Mesendoderm (in vitro differentiated cells): ENCODE results near the gene SNCA.

Experiments used
- DNase-seq: peaks from one replicate; pipeline ENCODE4 v3.0.0; 2013
- H2AK5ac ChIP-seq: 2 replicates; pipeline ENCODE4 v1.6.1; 2013; ENCODE audit warnings: low read length, inconsistent platforms
- H2BK120ac ChIP-seq: 2 replicates; pipeline ENCODE4 v1.6.1; 2013; ENCODE audit warnings: low read depth, mild to moderate bottlenecking, low read length, moderate library complexity, mixed read lengths
- H2BK15ac ChIP-seq: replicated peaks from 2 replicates; pipeline ENCODE4 v1.6.1; 2013; ENCODE audit warnings: low read depth, mild to moderate bottlenecking, moderate library complexity
- H2BK5ac ChIP-seq: 2 replicates; pipeline ENCODE4 v1.6.1; 2013; ENCODE audit warnings: low read length, inconsistent platforms
- H3K18ac ChIP-seq: 2 replicates; pipeline ENCODE4 v1.6.1; 2013; ENCODE audit warnings: mild to moderate bottlenecking, low read length, mixed read lengths
- H3K23ac ChIP-seq: one replicate; pipeline ENCODE4 v1.6.1; 2013; ENCODE audit warnings: low read length
- H3K27ac ChIP-seq: 2 replicates; pipeline ENCODE4 v1.5.1; 2013; ENCODE audit warnings: low read depth, mild to moderate bottlenecking, inconsistent platforms, low read length, moderate library complexity
- H3K27me3 ChIP-seq: 2 replicates; pipeline ENCODE4 v1.6.1; 2013; ENCODE audit warnings: low read length, control low read depth, mild to moderate bottlenecking, inconsistent platforms; ENCODE audit not compliant: insufficient read depth, poor library complexity
- H3K36me3 ChIP-seq: 2 replicates; pipeline ENCODE4 v1.6.1; 2013; ENCODE audit warnings: low read length, inconsistent platforms; ENCODE audit not compliant: control insufficient read depth, insufficient read depth
- H3K4ac ChIP-seq: one replicate; pipeline ENCODE4 v1.6.1; 2013; ENCODE audit warnings: low read depth, mild to moderate bottlenecking, low read length, moderate library complexity
- H3K4me1 ChIP-seq: 2 replicates; pipeline ENCODE4 v1.6.1; 2013; ENCODE audit warnings: low read depth, low read length, inconsistent platforms; ENCODE audit not compliant: control insufficient read depth
- H3K4me2 ChIP-seq: 2 replicates; pipeline ENCODE4 v1.6.1; 2013; ENCODE audit warnings: low read length
- H3K4me3 ChIP-seq: 2 replicates; pipeline ENCODE4 v1.5.1; 2013; ENCODE audit warnings: mild to moderate bottlenecking, low read length
- H3K56ac ChIP-seq: one replicate; pipeline ENCODE4 v1.6.1; 2013; ENCODE audit warnings: low read length
- H3K79me1 ChIP-seq: 2 replicates; pipeline ENCODE4 v1.6.1; 2013; ENCODE audit warnings: low read length, inconsistent platforms
- H3K79me2 ChIP-seq: 2 replicates; pipeline ENCODE4 v1.6.1; 2013; ENCODE audit warnings: mild to moderate bottlenecking, low read length; ENCODE audit not compliant: control insufficient read depth, insufficient read depth
- H3K9ac ChIP-seq: 2 replicates; pipeline ENCODE4 v1.6.1; 2013; ENCODE audit warnings: low read length, inconsistent platforms
- H4K5ac ChIP-seq: one replicate; pipeline ENCODE4 v1.6.1; 2013; ENCODE audit warnings: low read length
- H4K8ac ChIP-seq: one replicate; pipeline ENCODE4 v1.6.1; 2013; ENCODE audit warnings: low read depth, mild to moderate bottlenecking, control low read depth, low read length, moderate library complexity
- WGBS: extraction: QIAGEN DNeasy Blood & Tissue Kit; methylation state at CpG from one replicate; pipeline ENCODE4 v1.1.7; 2013; ENCODE audit warnings: low lambda C conversion rate, missing lambda C conversion rate; ENCODE audit not compliant: insufficient coverage; ENCODE audit errors: extremely low coverage; 5-methylcytosine and 5-hydroxymethylcytosine counted together

The SNCA gene

GRCh38 chr4:89700766-89701423 is 136.1 kb downstream of the SNCA start:
- Histone ChIP-seq H2BK120ac (no peak overlapping the region), H3K56ac (no peak overlapping the region), H2AK5ac (no peak overlapping the region), H3K4ac (no peak overlapping the region), H3K79me2 (no peaks in the 10 kb centered on the region), H3K9ac (no peak overlapping the region), H3K27ac (no peak overlapping the region), H3K36me3 (no peaks in the 10 kb centered on the region), H3K4me3 (no peak overlapping the region), H3K4me1 (no peaks in the 10 kb centered on the region), H3K27me3 (no peaks in the 10 kb centered on the region), H3K18ac (no peak overlapping the region), H4K5ac (no peak overlapping the region), H2BK15ac (no peak overlapping the region), H3K4me2 (no peak overlapping the region), H3K23ac (no peak overlapping the region), H4K8ac (no peak overlapping the region), H2BK5ac (no peak overlapping the region), H3K79me1 (no peaks in the 10 kb centered on the region)
- DNase-seq = no peak
- WGBS = no CpG with 5 or more reads among the region's 1 CpG

DNA sequence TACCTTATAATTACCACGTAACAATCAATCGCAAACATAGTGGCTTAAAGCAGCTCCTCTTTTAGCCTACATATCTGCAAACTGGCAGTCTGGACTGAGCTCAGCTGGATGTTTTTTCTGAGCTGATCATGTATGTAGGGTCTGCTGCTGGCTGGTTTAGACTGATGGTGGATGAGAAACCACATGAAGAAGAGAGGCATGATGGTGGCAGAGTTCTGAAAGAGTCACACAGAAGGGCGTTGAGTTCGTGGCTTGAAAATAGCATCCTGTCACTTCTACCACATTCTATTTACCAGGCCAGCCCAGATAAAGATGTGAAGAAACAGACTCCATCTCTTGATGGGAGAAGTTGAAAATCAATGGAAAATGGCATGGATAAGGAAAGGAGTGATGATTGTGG is 151.3 kb downstream of the SNCA start:
- no peak overlapping the region for H2BK15ac ChIP-seq
- no peaks in the 10 kb centered on the region for H3K27me3 ChIP-seq
- H3K18ac ChIP-seq = no peak overlapping the region
- no peak overlapping the region for H2AK5ac ChIP-seq
- H3K4ac ChIP-seq = no peak overlapping the region
- no peak overlapping the region for H3K9ac ChIP-seq
- DNase-seq = no peak
- H3K56ac ChIP-seq = no peak overlapping the region
- no peak overlapping the region for H2BK120ac ChIP-seq
- no peak overlapping the region for H2BK5ac ChIP-seq
- H4K5ac ChIP-seq = no peak overlapping the region
- H3K79me2 ChIP-seq = no peaks in the 10 kb centered on the region
- H3K4me2 ChIP-seq = no peak overlapping the region
- no peaks in the 10 kb centered on the region for H3K79me1 ChIP-seq
- H3K36me3 ChIP-seq = no peaks in the 10 kb centered on the region
- H3K4me1 ChIP-seq = no peaks in the 10 kb centered on the region
- no CpG with 5 or more reads among the region's 4 CpGs for WGBS
- H3K27ac ChIP-seq = no peak overlapping the region
- H3K23ac ChIP-seq = no peak overlapping the region
- H3K4me3 ChIP-seq = no peak overlapping the region
- no peak overlapping the region for H4K8ac ChIP-seq

- Histone ChIP-seq H3K27ac (no peak overlapping the region), H3K27me3 (no peaks in the 10 kb centered on the region), H3K18ac (no peak overlapping the region), H3K36me3 (no peaks in the 10 kb centered on the region), H3K79me2 (no peaks in the 10 kb centered on the region), H2BK120ac (no peak overlapping the region), H4K8ac (no peak overlapping the region), H3K79me1 (no peaks in the 10 kb centered on the region), H3K56ac (no peak overlapping the region), H2BK15ac (no peak overlapping the region), H3K4me1 (no peaks in the 10 kb centered on the region), H2AK5ac (no peak overlapping the region), H3K4me3 (no peak overlapping the region), H4K5ac (no peak overlapping the region), H3K4me2 (no peak overlapping the region), H3K4ac (no peak overlapping the region), H3K9ac (no peak overlapping the region), H2BK5ac (no peak overlapping the region), H3K23ac (no peak overlapping the region)
- DNase-seq = peak; percentile 15
- WGBS = no CpG with 5 or more reads among the region's 1 CpG
Observed at GRCh38 chr4:89685277-89685676, 151.7 kb downstream of the SNCA start.

DNA sequence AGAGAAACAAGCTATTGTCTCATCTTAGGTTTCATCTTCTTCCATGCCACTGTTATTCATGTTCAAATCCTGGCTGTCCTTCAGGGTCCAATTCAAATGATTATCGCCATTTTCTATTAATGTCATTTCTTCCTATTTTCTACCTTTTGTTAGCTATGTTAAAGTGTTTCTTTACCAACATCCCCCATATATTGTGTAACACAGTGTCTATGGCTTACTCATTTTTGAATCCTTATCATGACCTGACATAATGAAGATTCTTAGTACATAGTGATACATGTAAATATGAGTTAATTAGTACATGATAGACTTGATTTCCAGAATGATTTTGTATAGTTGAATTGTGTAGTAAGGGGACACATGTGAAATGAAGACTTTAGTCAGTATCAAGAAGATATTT is 152.4 kb downstream of the SNCA start:
- Histone ChIP-seq H3K4me3 (no peak overlapping the region), H3K79me2 (no peaks in the 10 kb centered on the region), H3K9ac (no peak overlapping the region), H3K27ac (no peak overlapping the region), H3K4me2 (no peak overlapping the region), H3K56ac (no peak overlapping the region), H3K79me1 (no peaks in the 10 kb centered on the region), H3K18ac (no peak overlapping the region), H3K23ac (no peak overlapping the region), H2BK15ac (no peak overlapping the region), H2BK120ac (no peak overlapping the region), H2AK5ac (no peak overlapping the region), H3K27me3 (no peaks in the 10 kb centered on the region), H3K4ac (no peak overlapping the region), H4K5ac (no peak overlapping the region), H2BK5ac (no peak overlapping the region), H3K36me3 (no peaks in the 10 kb centered on the region), H4K8ac (no peak overlapping the region), H3K4me1 (no peaks in the 10 kb centered on the region)
- DNase-seq = no peak
- WGBS = no CpG with 5 or more reads among the region's 1 CpG

DNA sequence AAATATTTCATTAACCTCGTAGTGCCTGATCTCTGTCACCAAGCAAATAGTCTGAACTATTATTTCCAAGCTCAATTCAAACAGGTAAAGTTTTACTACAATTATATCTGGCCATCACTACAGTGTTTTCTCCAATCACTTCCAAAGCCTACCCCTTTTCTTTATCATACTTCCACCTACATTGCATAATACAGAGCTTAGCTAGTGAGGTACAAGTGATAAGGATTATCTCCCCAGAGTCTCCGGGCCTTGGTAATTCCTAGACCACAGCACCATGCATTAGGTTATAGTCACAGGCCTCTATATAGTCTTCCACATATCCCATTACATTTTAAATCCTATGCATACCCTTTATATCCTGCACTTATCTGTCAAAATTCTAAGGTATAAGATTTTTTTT is 154.2 kb downstream of the SNCA start:
- H3K4ac ChIP-seq = no peak overlapping the region
- H3K4me1 ChIP-seq = no peaks in the 10 kb centered on the region
- no peak overlapping the region for H4K5ac ChIP-seq
- no CpG with 5 or more reads among the region's 2 CpGs for WGBS
- H3K79me2 ChIP-seq = no peaks in the 10 kb centered on the region
- no peak overlapping the region for H2BK5ac ChIP-seq
- H3K79me1 ChIP-seq = no peaks in the 10 kb centered on the region
- DNase-seq = peak; percentile 60
- no peak overlapping the region for H4K8ac ChIP-seq
- no peak overlapping the region for H3K4me2 ChIP-seq
- H2BK15ac ChIP-seq = no peak overlapping the region
- no peak overlapping the region for H2AK5ac ChIP-seq
- no peak overlapping the region for H3K9ac ChIP-seq
- no peak overlapping the region for H2BK120ac ChIP-seq
- H3K56ac ChIP-seq = no peak overlapping the region
- no peaks in the 10 kb centered on the region for H3K36me3 ChIP-seq
- no peak overlapping the region for H3K23ac ChIP-seq
- H3K27me3 ChIP-seq = no peaks in the 10 kb centered on the region
- H3K4me3 ChIP-seq = no peak overlapping the region
- H3K18ac ChIP-seq = no peak overlapping the region
- no peak overlapping the region for H3K27ac ChIP-seq

DNA sequence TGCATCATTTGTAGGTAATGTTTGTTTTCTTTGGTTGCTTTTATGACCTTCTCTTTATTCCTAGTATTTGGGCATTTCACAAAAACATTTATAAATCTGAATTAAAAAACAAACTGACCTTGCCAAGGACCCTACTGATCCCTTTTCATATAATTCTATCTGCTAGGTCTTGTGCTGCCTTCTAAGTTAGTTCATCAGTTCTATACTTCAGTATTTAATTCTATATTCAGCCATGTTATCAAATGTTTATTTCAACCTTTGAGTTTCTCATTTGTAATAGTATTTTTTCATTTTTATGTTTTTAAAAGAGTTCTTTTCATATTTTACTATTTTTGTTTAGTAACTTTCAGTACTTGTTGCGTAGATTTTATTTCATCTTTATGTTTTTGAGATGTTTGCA is 155.3 kb downstream of the SNCA start:
- WGBS = no CpG with 5 or more reads among the region's 1 CpG
- Histone ChIP-seq H3K27ac (peak overlapping the region; percentile 48), H3K27me3 (no peaks in the 10 kb centered on the region), H3K9ac (peak overlapping the region; percentile 6), H3K36me3 (no peaks in the 10 kb centered on the region), H4K5ac (no peak overlapping the region), H2BK120ac (no peak overlapping the region), H2AK5ac (no peak overlapping the region), H3K23ac (no peak overlapping the region), H2BK5ac (no peak overlapping the region), H3K56ac (peak overlapping the region; percentile 40), H3K4me1 (no peaks in the 10 kb centered on the region), H4K8ac (no peak overlapping the region), H3K4me2 (no peak overlapping the region), H3K4ac (no peak overlapping the region), H2BK15ac (no peak overlapping the region), H3K4me3 (no peak overlapping the region), H3K79me1 (no peaks in the 10 kb centered on the region), H3K79me2 (no peaks in the 10 kb centered on the region), H3K18ac (no peak overlapping the region)
- DNase-seq = no peak
